GM18520 (cell line): ENCODE results near the gene TM9SF2.
A peak's percentile ranks its signal among the peaks of the same experiment; 100 is the strongest.

ENCODE experiments used
- ATAC-seq: cut with Tn5 transposase; IDR thresholded peaks from one replicate; pipeline ENCODE4 v1.9.1; 2021; ENCODE audit not compliant: unreplicated experiment

Gene TM9SF2

GRCh38 chr13:99575376-99576120, 74.3 kb downstream of the TM9SF2 start:
- ATAC-seq = no peak

DNA sequence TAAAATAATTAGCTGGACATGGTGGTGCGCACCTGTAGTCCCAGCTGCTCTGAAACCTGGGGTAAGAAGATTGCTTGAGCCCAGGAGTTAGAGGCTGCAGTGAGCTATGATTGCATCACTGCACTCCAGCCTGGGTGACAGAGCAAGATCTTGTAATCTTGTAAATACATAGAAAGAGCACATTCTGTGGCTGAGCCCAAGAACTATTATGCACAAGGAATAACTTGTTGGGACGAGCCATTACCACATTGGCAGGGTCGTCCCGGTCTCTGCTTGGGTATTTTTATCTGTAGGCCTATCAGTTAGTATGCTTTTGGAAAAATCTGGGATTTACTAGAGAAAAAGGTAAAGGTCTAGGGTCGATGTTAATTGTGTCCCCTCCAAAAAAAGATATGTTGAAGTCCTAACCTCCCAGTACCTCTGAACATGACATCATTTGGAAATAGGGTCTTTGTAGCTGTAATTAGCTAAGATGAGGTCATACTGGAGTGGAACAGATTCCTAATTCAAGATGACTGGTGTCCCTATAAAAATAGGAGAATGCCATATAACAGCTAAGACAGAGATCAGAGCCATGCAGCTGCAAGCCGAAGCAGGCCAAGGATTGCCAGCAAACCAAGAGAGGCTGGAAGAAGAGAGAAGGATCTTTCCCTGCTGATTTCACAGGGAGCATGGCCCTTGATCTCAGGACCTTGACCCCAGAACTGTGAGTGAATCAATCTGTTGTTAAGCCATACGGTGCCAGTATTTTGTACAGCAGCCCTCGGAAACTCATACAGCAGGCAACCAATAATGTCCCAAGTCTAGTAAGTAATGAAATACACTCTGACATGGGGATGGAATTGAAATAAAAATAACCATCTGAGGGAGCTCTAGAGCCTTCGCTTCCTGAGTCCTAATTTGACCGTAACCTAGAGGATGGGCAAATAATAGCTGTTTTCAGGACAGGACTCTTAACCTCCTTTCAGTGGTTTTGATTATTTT, 77.0 kb downstream of the TM9SF2 start:
- ATAC-seq = no peak

DNA sequence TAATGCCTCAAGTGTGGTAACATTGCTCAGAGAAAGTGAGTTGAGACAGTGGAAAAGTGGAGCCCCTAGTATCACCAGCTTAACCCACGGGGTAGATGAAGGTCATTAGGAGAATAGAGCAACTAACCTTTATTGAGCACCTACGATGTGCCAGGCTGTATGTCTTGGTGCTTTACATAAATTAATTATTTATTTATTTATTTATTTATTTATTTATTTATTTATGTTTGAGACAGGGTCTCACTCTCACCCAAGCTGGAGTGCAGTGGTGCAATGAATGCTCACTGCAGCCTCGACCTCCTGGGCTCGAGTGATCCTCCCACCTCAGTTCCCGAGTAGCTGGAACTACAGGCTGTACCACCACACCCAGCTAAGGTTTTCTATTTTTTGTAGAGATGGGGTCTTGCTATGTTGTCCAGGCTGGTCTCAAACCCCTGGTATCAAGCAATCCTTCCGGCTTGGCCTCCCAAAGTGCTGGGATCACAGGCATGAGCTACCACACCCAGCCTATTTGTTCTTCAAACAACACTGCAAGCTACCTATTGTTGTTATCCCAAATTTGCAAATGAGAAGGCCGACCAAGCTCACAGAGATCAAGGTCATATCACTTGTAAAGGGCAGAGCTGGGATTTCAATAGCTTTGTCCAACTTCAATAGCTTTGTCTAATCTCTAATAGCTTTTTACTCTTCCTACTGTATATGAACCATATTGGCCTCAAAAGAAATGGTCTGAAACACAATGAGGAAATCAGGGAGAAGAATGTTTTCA, 79.4 kb downstream of the TM9SF2 start:
- no peak for ATAC-seq

GRCh38 chr13:99582511-99582910, 81.2 kb downstream of the TM9SF2 start:
- ATAC-seq = no peak

GRCh38 chr13:99585609-99586008, 84.3 kb downstream of the TM9SF2 start:
- ATAC-seq = no peak

GRCh38 chr13:99587021-99587420, 85.7 kb downstream of the TM9SF2 start:
- no peak for ATAC-seq

DNA sequence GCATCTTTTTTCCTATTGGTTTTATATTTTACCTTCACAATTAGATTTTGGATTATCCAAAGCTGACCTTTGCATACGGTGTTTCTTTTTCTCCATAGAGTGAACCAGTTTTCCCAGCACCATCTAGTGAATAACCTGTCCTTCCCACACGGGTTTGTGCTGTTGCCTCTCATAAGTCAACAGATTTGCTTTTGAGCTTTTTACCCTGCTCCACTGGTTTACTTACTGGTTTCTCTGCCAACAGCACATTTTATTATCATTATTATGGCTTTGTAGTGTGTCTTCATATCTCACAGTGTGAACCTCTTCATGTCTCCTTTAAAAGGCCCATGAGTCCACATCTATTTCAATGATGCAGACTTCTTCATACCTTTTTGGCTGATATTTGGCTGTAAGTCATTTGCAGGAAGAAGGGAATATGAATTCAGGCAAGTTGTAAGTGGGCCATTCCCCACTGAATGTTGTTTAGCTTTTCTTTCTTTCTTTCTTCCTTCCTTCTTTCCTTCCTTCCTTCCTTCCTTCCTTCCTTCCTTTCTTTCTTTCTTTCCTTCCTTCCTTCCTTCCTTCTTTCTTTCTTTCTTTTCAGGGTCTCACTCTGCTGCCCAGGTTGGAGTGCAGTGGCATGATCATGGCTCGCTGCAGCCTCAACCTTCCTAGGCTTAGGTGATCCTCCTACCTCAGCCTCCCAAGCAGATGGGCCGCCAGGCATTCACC, 86.8 kb downstream of the TM9SF2 start:
- no peak for ATAC-seq

- ATAC-seq = no peak
Observed at GRCh38 chr13:99589575-99589974, 88.3 kb downstream of the TM9SF2 start.

GRCh38 chr13:99590519-99591011, 89.3 kb downstream of the TM9SF2 start:
- ATAC-seq = no peak

- ATAC-seq = no peak
Observed at GRCh38 chr13:99596180-99596579, 94.9 kb downstream of the TM9SF2 start.

DNA sequence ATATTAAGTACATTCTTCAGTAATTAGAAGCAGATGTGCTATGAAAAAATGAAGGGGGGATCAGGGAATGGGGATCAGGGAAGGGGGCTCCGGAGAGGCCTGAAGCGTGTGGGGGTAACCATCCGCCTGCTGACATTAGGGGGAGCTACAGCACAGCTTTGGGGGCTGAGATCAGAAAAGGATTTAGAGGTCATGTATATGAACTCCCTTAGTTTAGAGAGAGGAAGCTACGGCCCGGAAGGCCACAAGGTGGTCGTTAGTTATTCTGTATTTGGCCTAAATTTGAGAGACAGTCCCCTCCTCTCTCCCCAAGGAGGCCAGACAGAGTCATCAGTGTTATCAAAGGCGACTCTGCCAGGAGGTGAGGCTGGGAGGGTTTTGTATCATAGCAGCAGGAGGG, 99.0 kb downstream of the TM9SF2 start:
- no peak for ATAC-seq

- no peak for ATAC-seq
Observed at GRCh38 chr13:99601535-99601934, 100.3 kb downstream of the TM9SF2 start.

- no peak for ATAC-seq
Observed at GRCh38 chr13:99604636-99605035, 103.4 kb downstream of the TM9SF2 start.

- peak; percentile 37 for ATAC-seq
Observed at GRCh38 chr13:99605420-99606323, 104.4 kb downstream of the TM9SF2 start.

DNA sequence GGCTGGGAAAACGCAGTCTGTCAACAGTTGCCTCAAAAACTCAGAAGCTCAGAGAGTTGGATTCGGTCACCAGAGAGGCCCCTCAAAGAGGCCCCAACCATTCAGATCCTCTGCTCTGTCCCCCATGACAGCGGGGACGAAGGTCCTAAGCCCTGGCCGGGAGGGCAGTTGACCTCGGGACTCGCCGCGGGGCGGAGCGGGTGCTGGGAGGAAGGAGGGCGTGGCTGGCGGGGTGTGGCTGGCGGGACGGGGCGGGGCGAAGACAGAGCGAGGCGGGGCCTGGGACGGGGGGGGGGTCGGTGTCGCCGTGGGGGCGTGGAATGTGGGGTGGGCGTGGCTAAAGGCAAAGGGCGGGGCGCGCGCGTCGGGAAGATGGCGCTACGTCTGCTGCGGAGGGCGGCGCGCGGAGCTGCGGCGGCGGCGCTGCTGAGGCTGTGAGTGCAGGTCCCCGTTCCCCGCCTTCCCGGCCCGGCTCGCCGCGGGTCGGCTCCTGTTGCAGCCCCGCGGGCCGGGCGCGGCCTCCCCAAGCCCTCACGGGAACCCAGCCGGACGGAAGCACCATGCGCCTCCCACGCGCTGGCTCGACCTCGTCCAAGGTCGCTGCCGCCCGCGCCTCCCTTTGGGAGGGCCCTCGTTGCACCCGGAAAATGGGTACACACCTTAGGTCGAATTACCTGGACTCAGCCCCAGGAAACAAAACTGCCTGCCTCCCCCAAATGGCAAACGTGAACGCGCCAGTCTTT, 105.2 kb downstream of the TM9SF2 start, which contains the start of gene CLYBL:
Gene CLYBL (plus strand): TSS at position 367 of the 743 bp plus-strand sequence.
- peak; percentile 80 for ATAC-seq

GRCh38 chr13:99608345-99608744, 107.1 kb downstream of the TM9SF2 start:
- ATAC-seq = no peak

DNA sequence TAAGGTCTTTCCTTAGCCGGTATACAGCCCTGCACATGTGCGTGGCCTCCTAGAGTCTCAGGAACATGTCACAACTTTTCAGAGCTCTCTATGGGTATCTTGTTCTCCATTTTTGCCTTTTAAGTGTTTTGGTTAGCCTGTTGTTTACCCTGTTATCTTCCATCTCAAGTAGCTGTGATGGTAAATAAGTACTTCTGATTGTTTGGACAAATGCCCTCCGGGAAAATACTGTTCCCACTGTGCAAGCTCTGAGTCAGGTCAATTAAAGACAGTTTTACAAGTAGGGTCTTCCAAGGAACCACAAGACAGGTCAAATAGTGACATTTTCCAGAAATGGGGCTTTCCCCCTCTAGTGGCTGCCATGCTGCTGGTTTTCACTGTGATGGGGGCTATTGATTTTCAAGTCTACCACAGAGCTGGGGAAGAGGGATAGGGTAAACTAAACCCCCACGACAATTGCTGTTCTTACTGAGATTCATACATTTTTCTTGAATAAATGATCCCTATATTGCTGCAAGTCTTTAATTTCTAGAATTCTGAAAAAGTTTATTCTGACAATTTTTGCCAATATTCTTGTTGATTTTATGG, 109.5 kb downstream of the TM9SF2 start:
- no peak for ATAC-seq
